Liver (tissue), 9 donors: ENCODE results near the gene PHLDB2. TPM values are rescaled to one million over a fixed set of nuclear protein-coding genes. Genes with fewer than 3 reads are reported as not detected.

ENCODE experiments used
- DNase-seq: peaks from one replicate; pipeline ENCODE4 v3.0.0-alpha.2; 2017; ENCODE audit warnings: low spot score
- H3K27ac ChIP-seq, 2 donors: one replicate each; pipeline ENCODE4 v1.7.0; 2013; ENCODE audit warnings: inconsistent platforms in 2 of 2, low read length in 2 of 2, control low read depth in 1 of 2, low read depth in 1 of 2, mild to moderate bottlenecking in 1 of 2
- H3K27me3 ChIP-seq, 4 donors: one replicate each; pipeline versions ENCODE4 v1.6.1 to v1.7.0; 2013; ENCODE audit warnings: low read length in 3 of 4, inconsistent platforms in 1 of 4, mild to moderate bottlenecking in 1 of 4, moderate library complexity in 1 of 4; ENCODE audit not compliant: control insufficient read depth in 4 of 4, insufficient read depth in 4 of 4
- H3K36me3 ChIP-seq, 4 donors: one replicate each; pipeline versions ENCODE4 v1.6.1 to v1.7.0; 2013; ENCODE audit warnings: low read length in 3 of 4, mild to moderate bottlenecking in 3 of 4, low read depth in 1 of 4, moderate library complexity in 1 of 4; ENCODE audit not compliant: control insufficient read depth in 4 of 4, insufficient read depth in 3 of 4
- H3K4me1 ChIP-seq, 4 donors: one replicate each; pipeline versions ENCODE4 v1.6.1 to v1.7.0; 2013; ENCODE audit warnings: low read length in 3 of 4, mild to moderate bottlenecking in 3 of 4, moderate library complexity in 1 of 4; ENCODE audit not compliant: control insufficient read depth in 4 of 4, insufficient read depth in 4 of 4
- H3K4me3 ChIP-seq, 3 donors: one replicate each; pipeline versions ENCODE4 v1.6.1 to v1.7.0; 2013; ENCODE audit warnings: low read length in 3 of 3, control low read depth in 1 of 3, low read depth in 1 of 3, mild to moderate bottlenecking in 1 of 3
- H3K9ac ChIP-seq, 2 donors: one replicate each; pipeline ENCODE4 v1.7.0; 2013; ENCODE audit warnings: low read length in 2 of 2, mild to moderate bottlenecking in 2 of 2, moderate library complexity in 2 of 2, control low read depth in 1 of 2, low read depth in 1 of 2
- H3K9me3 ChIP-seq, 4 donors: one replicate each; pipeline versions ENCODE4 v1.6.1 to v1.7.0; 2013; ENCODE audit warnings: low read length in 3 of 4; ENCODE audit not compliant: control insufficient read depth in 4 of 4
- EGR1 ChIP-seq, 2 donors: IDR thresholded peaks; 2 replicates each; pipeline ENCODE4 v1.6.1; 2016 to 2018; ENCODE audit warnings: antibody characterized with exemption in 2 of 2, low read depth in 2 of 2
- FOXA1 ChIP-seq: IDR thresholded peaks from 2 replicates; pipeline ENCODE4 v1.6.1; 2016; ENCODE audit warnings: antibody characterized with exemption
- FOXA2 ChIP-seq: IDR thresholded peaks from 2 replicates; pipeline ENCODE4 v1.6.1; 2016; ENCODE audit warnings: antibody characterized with exemption
- HNF4A ChIP-seq, 2 donors: conservative IDR thresholded peaks; 2 replicates each; pipeline ENCODE4 v1.6.1; 2016; ENCODE audit warnings: antibody characterized with exemption in 2 of 2, mild to moderate bottlenecking in 2 of 2
- JUND ChIP-seq, 2 donors: IDR thresholded peaks; 2 replicates each; pipeline ENCODE4 v1.6.1; 2016; ENCODE audit warnings: antibody characterized with exemption in 2 of 2
- NR2F2 ChIP-seq: IDR thresholded peaks from 2 replicates; pipeline ENCODE4 v1.6.1; 2016; ENCODE audit warnings: antibody characterized with exemption
- RAD21 ChIP-seq, 2 donors: IDR thresholded peaks; 2 replicates each; pipeline ENCODE4 v1.6.1; 2016; ENCODE audit warnings: antibody characterized with exemption in 2 of 2, mild to moderate bottlenecking in 2 of 2
- RXRA ChIP-seq, 2 donors: IDR thresholded peaks; 2 replicates each; pipeline ENCODE4 v1.6.1; 2017 to 2018; ENCODE audit warnings: antibody characterized with exemption in 2 of 2, mild to moderate bottlenecking in 1 of 2
- TAF1 ChIP-seq: conservative IDR thresholded peaks from 2 replicates; pipeline ENCODE4 v1.6.1; 2016; ENCODE audit warnings: antibody characterized with exemption, mild to moderate bottlenecking
- YY1 ChIP-seq: IDR thresholded peaks from 2 replicates; pipeline ENCODE4 v1.6.1; 2016; ENCODE audit warnings: antibody characterized with exemption, mild to moderate bottlenecking
- WGBS: extraction: QIAGEN DNeasy Blood & Tissue Kit; methylation state at CpG from one replicate; pipeline ENCODE4 v1.1.7; 2013; 5-methylcytosine and 5-hydroxymethylcytosine counted together
- polyA plus RNA-seq, 2 donors: library from polyadenylated mRNA; stranded (reverse) in 1 of 2; unstranded in 1 of 2; fragments of 200-250 nt in 1 of 2; fragments of >200 nt in 1 of 2; fragmentation: Nextera tagmentation in 1 of 2; extraction: Ambion mirVana in 1 of 2; gene quantifications; one replicate each; pipeline versions ENCODE4 v1.2.1 to v1.2.3, GENCODE V29; 2013 to 2015
- total RNA-seq, 2 donors: library from RNA; depleted of rRNA; stranded (reverse); fragments of >200 nt; gene quantifications; one replicate each; pipeline ENCODE4 v1.2.3, GENCODE V29; 2014
- TF ChIP-seq, protein P1 (sequence below): fragments of 150-350 bp; IDR thresholded peaks from 2 replicates; pipeline ENCODE4 v1.5.1; 2017; ENCODE audit warnings: improper control_type of control experiment, low read depth, low read length; ENCODE audit not compliant: missing input control
- TF ChIP-seq, protein P2 (sequence below): IDR thresholded peaks from 2 replicates; pipeline ENCODE4 v1.6.1; 2016; ENCODE audit warnings: antibody characterized with exemption
- TF ChIP-seq, protein P3 (sequence below): IDR thresholded peaks from 2 replicates; pipeline ENCODE4 v1.6.1; 2016; ENCODE audit warnings: antibody characterized with exemption, mild to moderate bottlenecking
- donor health status: healthy.
- donor health status: healthy.
- donor health status: healthy.
- donor health status: healthy.
- donor health status: healthy.

Gene PHLDB2
- total and polyA plus RNA-seq, 4 donors: 9.7 to 42.9 (median 22.2) TPM

DNA sequence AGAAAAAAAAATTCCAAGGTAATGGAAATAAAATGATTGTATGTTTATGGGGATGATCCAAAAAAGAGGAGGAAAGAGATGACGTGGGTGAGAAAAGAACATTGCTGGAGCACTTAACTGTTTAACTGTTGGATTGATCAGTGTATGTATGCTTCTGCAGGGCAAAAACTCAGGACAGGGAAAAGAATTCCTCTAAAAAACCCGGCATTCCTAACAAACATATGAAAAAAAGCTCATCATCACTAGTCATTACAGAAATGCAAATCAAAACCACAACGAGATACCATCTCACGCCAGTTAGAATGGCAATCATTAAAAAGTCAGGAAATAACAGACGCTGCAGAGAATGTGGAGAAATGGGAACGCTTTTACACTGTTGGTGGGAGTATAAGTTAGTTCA is 1.6 kb upstream of the PHLDB2 start:
- Histone ChIP-seq H3K36me3 (peaks cover 0 to 14% (median 0%) of the 10 kb centered on the region in 4 donors), H3K27ac (no peak overlapping the region), H3K27me3 (no peaks in the 10 kb centered on the region), H3K9ac (no peak overlapping the region), H3K4me1 (peaks cover 0 to 34% (median 22%) of the 10 kb centered on the region in 4 donors), H3K9me3 (no peaks in the 10 kb centered on the region), H3K4me3 (no peak overlapping the region)
- WGBS: 75% methylated on average over 6 of the region's 6 CpGs
- TF ChIP-seq TAF1: no peak
- no peak for DNase-seq

DNA sequence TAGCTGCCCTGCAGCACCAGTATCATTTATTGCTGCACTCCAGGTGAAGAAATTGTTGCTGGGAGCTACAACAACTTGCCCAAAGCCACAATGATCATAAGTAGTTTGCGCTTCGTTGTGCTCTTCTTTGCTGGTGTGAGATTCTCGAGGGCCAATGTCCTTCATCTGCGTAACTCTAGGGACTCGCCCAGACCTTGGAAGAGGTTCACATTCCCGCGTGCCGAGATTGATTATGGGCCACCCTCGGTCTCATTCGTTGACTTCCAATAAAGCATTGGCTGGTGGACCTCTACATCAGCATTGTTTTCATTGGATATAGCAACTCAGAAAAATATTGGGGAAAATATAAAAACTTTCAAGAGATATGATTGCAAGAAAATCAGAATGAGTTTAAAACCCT is 423 bp upstream of the PHLDB2 start:
- H3K4me1 ChIP-seq: peaks cover 0 to 42% (median 31%) of the 10 kb centered on the region in 4 donors
- peak overlapping the region in 1 of 3 donors; percentile 91 for H3K4me3 ChIP-seq
- WGBS: 33% methylated on average over 10 of the region's 10 CpGs
- H3K9ac ChIP-seq: no peak overlapping the region
- peaks cover 0 to 14% (median 0%) of the 10 kb centered on the region in 4 donors for H3K36me3 ChIP-seq
- H3K9me3 ChIP-seq: no peaks in the 10 kb centered on the region
- peak overlapping the region; percentile 91 to 92 for H3K27ac ChIP-seq
- no peak for TF ChIP-seq EGR1 (IDR thresholded peaks at IDR 0.05; ENCODE audit: low read depth in 2 of 2)
- H3K27me3 ChIP-seq: no peaks in the 10 kb centered on the region
- DNase-seq: no peak

DNA sequence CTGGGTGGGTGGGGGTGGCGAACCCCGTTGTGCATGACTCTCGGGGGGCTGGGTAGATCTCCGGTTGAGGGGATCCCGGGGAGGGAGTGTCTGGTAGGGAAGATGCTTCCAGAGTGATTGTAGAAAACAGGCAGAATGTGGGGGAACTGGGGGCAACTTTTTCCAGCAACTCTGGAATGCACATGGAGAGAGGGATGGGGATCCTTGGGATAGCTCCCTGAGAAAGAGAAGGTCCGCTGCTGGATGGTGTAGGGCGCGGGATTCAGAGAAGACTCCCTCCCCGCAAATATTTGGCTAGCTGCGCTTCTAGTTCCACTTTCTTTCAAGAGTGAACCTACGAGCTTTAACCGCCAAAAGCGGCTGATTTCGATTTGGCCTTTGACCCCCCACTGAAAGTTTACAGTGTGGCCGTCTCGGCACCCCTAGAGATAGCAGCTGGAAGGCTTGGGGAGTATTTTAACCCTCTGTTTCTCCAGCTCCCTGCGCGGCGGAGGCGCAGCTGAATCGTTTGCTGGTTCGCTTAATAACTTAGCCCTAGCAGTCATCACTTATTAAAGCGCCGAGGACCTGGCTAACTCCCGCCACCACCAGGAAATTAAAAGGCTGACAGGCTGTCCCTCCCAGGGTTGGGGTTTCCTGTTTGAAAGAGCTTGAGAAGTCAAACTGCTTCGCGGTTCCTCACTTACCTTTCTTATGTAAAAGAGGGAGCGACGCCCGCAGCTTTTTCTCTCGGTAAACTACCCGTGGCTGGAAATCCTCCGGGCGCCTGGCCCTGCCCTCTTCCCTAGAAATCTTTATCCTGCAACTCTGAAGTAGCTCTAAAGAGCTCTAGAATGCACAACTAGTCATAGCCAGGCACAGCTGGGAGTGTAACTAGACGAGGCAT is 1.2 kb downstream of the PHLDB2 start:
- WGBS: under 1% methylated on average over 35 of the region's 35 CpGs
- H3K27ac ChIP-seq: peak overlapping the region; percentile 91 to 92
- peaks cover 0 to 4% (median 0%) of the 10 kb centered on the region in 4 donors for H3K36me3 ChIP-seq
- peaks cover 2 to 55% (median 45%) of the 10 kb centered on the region in 4 donors for H3K4me1 ChIP-seq
- TF ChIP-seq RXRA (IDR thresholded peaks at IDR 0.05) (peak; percentile 30 to 41), TAF1 (peak; percentile 28), FOXA2 (no peak), EGR1 (IDR thresholded peaks at IDR 0.05; ENCODE audit: low read depth in 2 of 2) (peak in 1 of 2 donors; percentile 17), JUND (IDR thresholded peaks at IDR 0.05) (no peak), YY1 (peak; percentile 53), HNF4A (conservative IDR thresholded peaks at IDR 0.05) (peak; percentile 32 to 41), FOXA1 (no peak), NR2F2 (peak; percentile 87), RAD21 (IDR thresholded peaks at IDR 0.05) (peak; percentile 78 to 79)
- TF ChIP-seq, protein P1, sequence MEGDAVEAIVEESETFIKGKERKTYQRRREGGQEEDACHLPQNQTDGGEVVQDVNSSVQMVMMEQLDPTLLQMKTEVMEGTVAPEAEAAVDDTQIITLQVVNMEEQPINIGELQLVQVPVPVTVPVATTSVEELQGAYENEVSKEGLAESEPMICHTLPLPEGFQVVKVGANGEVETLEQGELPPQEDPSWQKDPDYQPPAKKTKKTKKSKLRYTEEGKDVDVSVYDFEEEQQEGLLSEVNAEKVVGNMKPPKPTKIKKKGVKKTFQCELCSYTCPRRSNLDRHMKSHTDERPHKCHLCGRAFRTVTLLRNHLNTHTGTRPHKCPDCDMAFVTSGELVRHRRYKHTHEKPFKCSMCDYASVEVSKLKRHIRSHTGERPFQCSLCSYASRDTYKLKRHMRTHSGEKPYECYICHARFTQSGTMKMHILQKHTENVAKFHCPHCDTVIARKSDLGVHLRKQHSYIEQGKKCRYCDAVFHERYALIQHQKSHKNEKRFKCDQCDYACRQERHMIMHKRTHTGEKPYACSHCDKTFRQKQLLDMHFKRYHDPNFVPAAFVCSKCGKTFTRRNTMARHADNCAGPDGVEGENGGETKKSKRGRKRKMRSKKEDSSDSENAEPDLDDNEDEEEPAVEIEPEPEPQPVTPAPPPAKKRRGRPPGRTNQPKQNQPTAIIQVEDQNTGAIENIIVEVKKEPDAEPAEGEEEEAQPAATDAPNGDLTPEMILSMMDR: peak; percentile 49
- TF ChIP-seq, protein P2, sequence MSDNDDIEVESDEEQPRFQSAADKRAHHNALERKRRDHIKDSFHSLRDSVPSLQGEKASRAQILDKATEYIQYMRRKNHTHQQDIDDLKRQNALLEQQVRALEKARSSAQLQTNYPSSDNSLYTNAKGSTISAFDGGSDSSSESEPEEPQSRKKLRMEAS: no peak
- TF ChIP-seq, protein P3, sequence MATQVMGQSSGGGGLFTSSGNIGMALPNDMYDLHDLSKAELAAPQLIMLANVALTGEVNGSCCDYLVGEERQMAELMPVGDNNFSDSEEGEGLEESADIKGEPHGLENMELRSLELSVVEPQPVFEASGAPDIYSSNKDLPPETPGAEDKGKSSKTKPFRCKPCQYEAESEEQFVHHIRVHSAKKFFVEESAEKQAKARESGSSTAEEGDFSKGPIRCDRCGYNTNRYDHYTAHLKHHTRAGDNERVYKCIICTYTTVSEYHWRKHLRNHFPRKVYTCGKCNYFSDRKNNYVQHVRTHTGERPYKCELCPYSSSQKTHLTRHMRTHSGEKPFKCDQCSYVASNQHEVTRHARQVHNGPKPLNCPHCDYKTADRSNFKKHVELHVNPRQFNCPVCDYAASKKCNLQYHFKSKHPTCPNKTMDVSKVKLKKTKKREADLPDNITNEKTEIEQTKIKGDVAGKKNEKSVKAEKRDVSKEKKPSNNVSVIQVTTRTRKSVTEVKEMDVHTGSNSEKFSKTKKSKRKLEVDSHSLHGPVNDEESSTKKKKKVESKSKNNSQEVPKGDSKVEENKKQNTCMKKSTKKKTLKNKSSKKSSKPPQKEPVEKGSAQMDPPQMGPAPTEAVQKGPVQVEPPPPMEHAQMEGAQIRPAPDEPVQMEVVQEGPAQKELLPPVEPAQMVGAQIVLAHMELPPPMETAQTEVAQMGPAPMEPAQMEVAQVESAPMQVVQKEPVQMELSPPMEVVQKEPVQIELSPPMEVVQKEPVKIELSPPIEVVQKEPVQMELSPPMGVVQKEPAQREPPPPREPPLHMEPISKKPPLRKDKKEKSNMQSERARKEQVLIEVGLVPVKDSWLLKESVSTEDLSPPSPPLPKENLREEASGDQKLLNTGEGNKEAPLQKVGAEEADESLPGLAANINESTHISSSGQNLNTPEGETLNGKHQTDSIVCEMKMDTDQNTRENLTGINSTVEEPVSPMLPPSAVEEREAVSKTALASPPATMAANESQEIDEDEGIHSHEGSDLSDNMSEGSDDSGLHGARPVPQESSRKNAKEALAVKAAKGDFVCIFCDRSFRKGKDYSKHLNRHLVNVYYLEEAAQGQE: peak; percentile 12
- H3K9ac ChIP-seq: peak overlapping the region; percentile 83 to 85
- DNase-seq: peak; percentile 44
- peak overlapping the region; percentile 68 to 91 (median 85) for H3K4me3 ChIP-seq
- no peaks in the 10 kb centered on the region for H3K9me3 ChIP-seq
- H3K27me3 ChIP-seq: no peaks in the 10 kb centered on the region
